Mucosa of descending colon (tissue), 3 donors: ENCODE measurements around the gene PRKCE. TPM values are rescaled to one million over a fixed set of nuclear protein-coding genes. Genes with fewer than 3 reads are reported as not detected.
"Not testable (repeated sequence)": the region's sequence is repeated elsewhere in the genome, so short reads cannot be mapped to it uniquely, and the experiment has no call there.

Experiments used
- ATAC-seq: fragments of 200-7000 bp; cut with Tn5 transposase; one replicate; pipeline ENCODE4 v1.9.1; 2020; ENCODE audit warnings: mild to moderate bottlenecking, moderate library complexity
- DNase-seq, 3 donors: peaks; one replicate each; pipeline ENCODE4 v3.0.0-alpha.2; 2020
- H3K36me3 ChIP-seq: fragments of 200-600 bp; one replicate; pipeline ENCODE4 v1.8.0; 2021; ENCODE audit warnings: low read depth, mild to moderate bottlenecking
- H3K4me1 ChIP-seq: fragments of 200-600 bp; one replicate; pipeline ENCODE4 v1.8.0; 2021; ENCODE audit warnings: low read depth, mild to moderate bottlenecking
- H3K4me3 ChIP-seq: fragments of 200-600 bp; one replicate; pipeline ENCODE4 v1.8.0; 2021; ENCODE audit warnings: mild to moderate bottlenecking
- H3K9me3 ChIP-seq: fragments of 200-600 bp; one replicate; pipeline ENCODE4 v1.8.0; 2021; ENCODE audit warnings: mild to moderate bottlenecking
- intact Hi-C, 2 donors: fragments of 100-400 bp; cut with DNase I in 1 of 2; cut with micrococcal nuclease in 1 of 2; formaldehyde crosslinking; loops; one replicate each; pipeline versions ENCODE4 v1.11.0 to v1.11.1; 2022; cut with DNase I, micrococcal nuclease
- total RNA-seq, 3 donors: library from RNA; stranded (reverse); fragmentation: NEBNext Ultra II Directional in 2 of 3; extraction: Animal tissue kit (Norgen Biotek cat#: 25700) in 2 of 3; gene quantifications; one replicate each; pipeline versions ENCODE4 v1.2.1 to v1.2.4, GENCODE V29; 2021 to 2023
- TF ChIP-seq, protein P1 (sequence below): fragments of 200-600 bp; IDR thresholded peaks from one replicate; pipeline ENCODE4 v1.8.0; 2022; ENCODE audit warnings: antibody characterized with exemption, mild to moderate bottlenecking
- donor health status: DM: no; HTN: no; CAD: no; lungs with moderate emphysema.
- donor health status: DM: no; HTN: no; CAD: no.
- donor health status: DM: no; HTN: yes; CAD: no.

PRKCE gene
- total RNA-seq, 3 donors from 2014 or later, result 24.5 to 52.0 (median 32.7) TPM

DNA sequence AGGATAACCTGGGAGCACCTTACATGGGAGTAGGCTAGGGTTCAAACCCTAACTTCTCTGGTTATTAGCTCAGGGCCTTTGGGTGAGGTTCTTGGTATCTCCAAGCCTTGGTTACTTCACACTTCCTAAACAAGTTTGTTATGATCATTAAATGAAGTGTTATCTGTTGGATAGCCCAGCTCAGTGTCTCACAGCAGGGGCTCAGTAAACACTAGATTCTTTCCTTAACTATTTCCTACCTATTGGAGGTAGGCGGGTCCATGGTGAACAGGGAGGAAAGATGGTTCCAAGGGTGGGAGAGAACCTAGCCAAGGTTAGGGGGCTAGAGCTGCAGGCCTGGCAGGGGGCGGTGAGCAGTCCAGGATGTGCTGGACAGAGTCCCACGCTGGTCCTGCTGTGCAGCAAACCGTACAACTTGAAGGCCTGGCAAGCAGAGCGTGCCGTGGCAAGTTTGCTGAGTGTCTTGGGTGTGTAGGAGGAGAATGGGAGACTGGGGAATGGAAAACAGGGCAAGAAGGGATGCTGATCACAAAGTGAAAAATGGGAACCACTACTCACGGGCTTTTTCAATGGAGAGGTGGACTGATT lies 259.1 kb downstream of the PRKCE start:
- no peaks in the 10 kb centered on the region for H3K36me3 ChIP-seq
- TF ChIP-seq, protein P1, sequence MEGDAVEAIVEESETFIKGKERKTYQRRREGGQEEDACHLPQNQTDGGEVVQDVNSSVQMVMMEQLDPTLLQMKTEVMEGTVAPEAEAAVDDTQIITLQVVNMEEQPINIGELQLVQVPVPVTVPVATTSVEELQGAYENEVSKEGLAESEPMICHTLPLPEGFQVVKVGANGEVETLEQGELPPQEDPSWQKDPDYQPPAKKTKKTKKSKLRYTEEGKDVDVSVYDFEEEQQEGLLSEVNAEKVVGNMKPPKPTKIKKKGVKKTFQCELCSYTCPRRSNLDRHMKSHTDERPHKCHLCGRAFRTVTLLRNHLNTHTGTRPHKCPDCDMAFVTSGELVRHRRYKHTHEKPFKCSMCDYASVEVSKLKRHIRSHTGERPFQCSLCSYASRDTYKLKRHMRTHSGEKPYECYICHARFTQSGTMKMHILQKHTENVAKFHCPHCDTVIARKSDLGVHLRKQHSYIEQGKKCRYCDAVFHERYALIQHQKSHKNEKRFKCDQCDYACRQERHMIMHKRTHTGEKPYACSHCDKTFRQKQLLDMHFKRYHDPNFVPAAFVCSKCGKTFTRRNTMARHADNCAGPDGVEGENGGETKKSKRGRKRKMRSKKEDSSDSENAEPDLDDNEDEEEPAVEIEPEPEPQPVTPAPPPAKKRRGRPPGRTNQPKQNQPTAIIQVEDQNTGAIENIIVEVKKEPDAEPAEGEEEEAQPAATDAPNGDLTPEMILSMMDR, result no peak
- intact Hi-C loops, result no loop called here
- DNase-seq (no peak), ATAC-seq (no peak)
- no peak overlapping the region for H3K4me3 ChIP-seq
- no peaks in the 10 kb centered on the region for H3K9me3 ChIP-seq
- peaks cover 6% of the 10 kb centered on the region for H3K4me1 ChIP-seq

DNA sequence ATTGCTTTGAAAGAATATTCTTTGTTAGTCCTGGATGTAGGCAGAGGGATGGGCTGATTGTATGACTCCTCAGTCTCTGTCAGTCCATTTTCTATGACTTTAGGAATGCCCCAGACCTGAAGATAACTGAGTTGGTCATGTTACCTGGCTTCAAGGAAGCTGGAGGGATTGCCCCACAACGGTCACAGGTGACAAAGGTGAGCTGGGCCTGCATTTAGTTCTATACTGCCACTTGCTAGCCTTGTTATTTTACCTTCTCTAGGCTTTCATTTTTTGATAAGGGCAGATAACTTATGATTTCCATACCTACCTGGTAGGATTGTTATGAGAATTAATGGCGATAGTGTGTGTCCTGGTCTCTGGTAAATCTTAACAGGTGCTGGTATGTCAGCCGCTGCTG lies 260.1 kb downstream of the PRKCE start:
- Histone ChIP-seq H3K4me1 (peaks cover 6% of the 10 kb centered on the region), H3K36me3 (no peaks in the 10 kb centered on the region), H3K4me3 (no peak overlapping the region), H3K9me3 (no peaks in the 10 kb centered on the region)
- intact Hi-C loops, result no loop called here
- ATAC-seq (peak; percentile 35), DNase-seq (no peak)
- TF ChIP-seq, protein P1, result no peak

DNA sequence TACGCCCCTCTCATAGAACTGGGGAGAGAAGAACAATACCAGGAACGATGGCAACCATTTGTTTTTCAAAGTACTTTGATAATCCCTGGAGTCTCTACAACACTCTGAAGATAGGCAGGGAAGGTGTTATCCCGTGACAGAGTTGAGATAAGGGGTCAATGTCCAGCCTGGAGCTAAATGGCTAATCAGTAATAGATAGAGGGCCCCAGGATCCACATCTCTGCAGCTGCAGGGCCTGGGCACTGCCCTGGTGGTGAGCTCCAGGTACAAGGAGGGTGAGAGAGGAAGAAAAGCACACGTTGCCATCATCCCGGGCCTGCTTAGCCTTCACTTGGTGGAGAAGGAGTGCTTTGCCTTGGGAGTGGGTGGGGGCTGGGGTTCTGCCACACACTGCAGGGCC lies 260.6 kb downstream of the PRKCE start:
- Histone ChIP-seq H3K4me3 (no peak overlapping the region), H3K9me3 (no peaks in the 10 kb centered on the region), H3K4me1 (peaks cover 6% of the 10 kb centered on the region), H3K36me3 (no peaks in the 10 kb centered on the region)
- ATAC-seq (peak; percentile 81), DNase-seq (no peak)
- intact Hi-C loops, result no loop called here
- TF ChIP-seq, protein P1, result no peak

DNA sequence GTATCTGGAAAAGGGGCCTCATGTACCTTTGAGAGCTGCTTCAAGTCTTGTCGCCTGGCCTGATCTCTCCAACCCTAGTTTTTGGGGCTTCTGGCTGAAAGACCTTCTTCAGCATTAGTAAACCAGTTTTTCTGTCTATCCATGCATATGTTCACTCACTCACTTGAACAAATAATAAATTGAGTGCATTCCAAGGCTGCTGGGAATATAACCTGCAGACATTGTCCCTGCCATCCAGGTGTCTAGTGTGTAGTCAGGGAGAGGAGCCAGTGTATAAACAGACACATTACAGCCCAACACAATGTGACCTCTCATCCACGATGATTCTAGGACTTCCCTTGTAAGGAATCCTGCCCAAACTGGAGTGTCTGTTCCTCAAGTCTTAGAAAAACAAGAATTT lies 262.1 kb downstream of the PRKCE start:
- ATAC-seq (no peak), DNase-seq (no peak)
- H3K4me3 ChIP-seq, result no peak overlapping the region
- peaks cover 6% of the 10 kb centered on the region for H3K4me1 ChIP-seq
- intact Hi-C loops, result no loop called here
- H3K9me3 ChIP-seq, result no peaks in the 10 kb centered on the region
- TF ChIP-seq, protein P1, result no peak
- no peaks in the 10 kb centered on the region for H3K36me3 ChIP-seq

DNA sequence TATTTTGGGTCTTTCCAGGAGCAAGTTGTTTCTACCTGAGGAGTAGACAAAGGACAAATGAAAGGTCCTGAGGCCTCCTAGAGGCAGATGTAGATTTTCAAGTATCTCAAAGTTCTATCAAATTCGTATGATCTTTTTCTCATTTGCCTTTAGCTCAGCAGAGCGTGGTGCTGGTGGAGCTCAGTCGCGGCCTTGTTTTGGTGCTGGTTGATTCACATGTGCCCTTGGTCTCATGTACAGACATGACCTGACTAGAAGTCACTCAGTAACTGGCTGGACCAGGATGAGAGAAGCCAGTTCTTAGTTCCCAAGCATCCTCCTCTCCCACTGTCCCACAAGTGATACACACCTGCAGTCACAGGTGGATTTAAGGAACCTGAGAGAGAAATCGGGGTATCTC lies 264.0 kb downstream of the PRKCE start:
- Histone ChIP-seq H3K9me3 (no peaks in the 10 kb centered on the region), H3K4me1 (peaks cover 6% of the 10 kb centered on the region)
- intact Hi-C loops, result no loop called here

DNA sequence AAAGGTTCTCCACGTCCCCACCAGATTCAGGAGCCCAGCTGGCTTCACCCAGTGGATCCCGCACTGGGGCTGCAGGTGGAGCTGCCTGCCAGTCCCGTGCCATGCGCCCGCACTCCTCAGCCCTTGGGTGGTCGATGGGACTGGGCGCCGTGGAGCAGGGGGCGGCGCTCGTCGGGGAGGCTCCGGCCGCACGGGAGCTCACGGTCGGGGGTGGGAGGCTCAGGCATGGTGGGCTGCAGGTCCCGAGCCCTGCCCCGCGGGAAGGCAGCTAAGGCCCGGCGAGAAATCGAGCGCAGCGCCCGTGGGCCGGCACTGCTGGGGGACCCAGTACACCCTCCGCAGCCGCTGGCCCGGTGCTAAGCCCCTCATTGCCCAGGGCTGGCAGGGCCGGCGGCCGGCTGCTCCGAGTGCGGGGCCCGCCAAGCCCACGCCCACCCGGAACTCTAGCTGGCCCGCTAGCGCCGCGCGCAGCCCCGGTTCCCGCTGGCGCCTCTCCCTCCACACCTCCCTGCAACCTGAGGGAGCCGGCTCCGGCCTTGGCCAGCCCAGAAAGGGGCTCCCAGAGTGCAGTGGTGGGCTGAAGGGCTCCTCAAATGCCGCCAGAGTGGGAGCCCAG lies 266.2 kb downstream of the PRKCE start:
- H3K9me3 ChIP-seq, DNase-seq, H3K4me3 ChIP-seq, ATAC-seq, H3K4me1 ChIP-seq, intact Hi-C loops, H3K36me3 ChIP-seq: not testable (repeated sequence)

More for the DNA sequence above, 264.0 kb downstream of the PRKCE start:
- Histone ChIP-seq H3K36me3 (no peaks in the 10 kb centered on the region), H3K4me3 (no peak overlapping the region)
- DNase-seq, result no peak
- TF ChIP-seq, protein P1, result no peak
- ATAC-seq, result no peak
